Psoas muscle (tissue), 8 donors: ENCODE results near the gene BCAS3. TPM values are rescaled to one million over a fixed set of nuclear protein-coding genes. Genes with fewer than 3 reads are reported as not detected.

ENCODE experiments used
- ATAC-seq, 4 donors: fragments of 200-7000 bp; cut with Tn5 transposase; one replicate each; pipeline ENCODE4 v1.9.1; 2020; ENCODE audit warnings: moderate library complexity in 3 of 4, mild to moderate bottlenecking in 2 of 4
- DNase-seq, 2 donors: peaks; one replicate each; pipeline ENCODE4 v3.0.0-alpha.2; 2020
- H3K27ac ChIP-seq: fragments of 200-600 bp; one replicate; pipeline ENCODE4 v1.8.0; 2022
- H3K27me3 ChIP-seq, 3 donors: fragments of 200-600 bp in 1 of 3; one replicate each; pipeline versions ENCODE4 v1.6.1 to v1.8.0; 2013 to 2022; ENCODE audit warnings: low read length in 2 of 3, mild to moderate bottlenecking in 2 of 3, moderate library complexity in 1 of 3; ENCODE audit not compliant: insufficient read depth in 3 of 3
- H3K36me3 ChIP-seq, 2 donors: fragments of 200-600 bp in 1 of 2; one replicate each; pipeline versions ENCODE4 v1.6.1 to v1.8.0; 2013 to 2022; ENCODE audit warnings: low read depth in 1 of 2, mild to moderate bottlenecking in 1 of 2, moderate library complexity in 1 of 2; ENCODE audit not compliant: insufficient read depth in 1 of 2
- H3K4me1 ChIP-seq: fragments of 200-600 bp; one replicate; pipeline ENCODE4 v1.8.0; 2022
- H3K4me3 ChIP-seq: fragments of 200-600 bp; one replicate; pipeline ENCODE4 v1.8.0; 2022; ENCODE audit warnings: mild to moderate bottlenecking
- H3K9me3 ChIP-seq: fragments of 200-600 bp; one replicate; pipeline ENCODE4 v1.8.0; 2022
- CTCF ChIP-seq: fragments of 200-600 bp; IDR thresholded peaks from one replicate; pipeline ENCODE4 v1.8.0; 2022; ENCODE audit warnings: antibody characterized with exemption
- WGBS, 3 donors: extraction: QIAGEN DNeasy Blood & Tissue Kit; methylation state at CpG; one replicate each; pipeline versions ENCODE4 v1.1.6 to v1.1.7; 2013; 5-methylcytosine and 5-hydroxymethylcytosine counted together
- intact Hi-C, 2 donors: fragments of 100-400 bp; cut with DNase I; formaldehyde crosslinking; loops; one replicate each; pipeline versions ENCODE4 v1.11.0 to v1.14.2; 2022
- polyA plus RNA-seq, 3 donors: library from polyadenylated mRNA; stranded (reverse); fragments of 200-250 nt; gene quantifications; one replicate each; pipeline ENCODE4 v1.2.3, GENCODE V29; 2013
- total RNA-seq, 4 donors: library from RNA; stranded (reverse); fragmentation: NEBNext Ultra II Directional in 2 of 4; extraction: Animal tissue kit (Norgen Biotek cat#: 25700) in 2 of 4; gene quantifications; one replicate each; pipeline versions ENCODE4 v1.2.1 to v1.2.4, GENCODE V29; 2021 to 2023
- donor health status: healthy with polysubstance abuse.
- donor health status: DM: no; HTN: no; CAD: no; lungs with moderate emphysema.
- donor health status: Bipolar disorder and iron deficiency.
- donor health status: healthy.
- donor health status: DM: yes; HTN: yes; CAD: no.
- donor health status: DM: no; HTN: no; CAD: no.
- donor health status: DM: no; HTN: no; CAD: no.
- donor health status: DM: yes; HTN: yes; CAD: no.

The BCAS3 gene
- total and polyA plus RNA-seq, 7 donors, result 2.4 to 28.8 (median 15.0) TPM

- H3K27me3 ChIP-seq, result no peaks in the 10 kb centered on the region
- intact Hi-C loops, result no loop called here
- no peak for TF ChIP-seq CTCF
- DNase-seq (no peak), ATAC-seq (no peak)
- no peak overlapping the region for H3K4me3 ChIP-seq
- H3K4me1 ChIP-seq, result peaks cover under 1% of the 10 kb centered on the region
- no peaks in the 10 kb centered on the region for H3K9me3 ChIP-seq
- H3K27ac ChIP-seq, result no peak overlapping the region
- WGBS, 3 donors, result 89 to 93% (median 90%) methylated on average over 9 of the region's 9 CpGs
- no peaks in the 10 kb centered on the region for H3K36me3 ChIP-seq
Measured at GRCh38 chr17:61161615-61162134, 484.0 kb downstream of the BCAS3 start.

- H3K4me3 ChIP-seq, result no peak overlapping the region
Measured at GRCh38 chr17:61164517-61164916, 486.9 kb downstream of the BCAS3 start.

GRCh38 chr17:61167075-61167474 lies 489.4 kb downstream of the BCAS3 start:
- Histone ChIP-seq H3K9me3 (no peaks in the 10 kb centered on the region), H3K27me3 (no peaks in the 10 kb centered on the region), H3K27ac (no peak overlapping the region), H3K36me3 (no peaks in the 10 kb centered on the region), H3K4me1 (no peaks in the 10 kb centered on the region), H3K4me3 (no peak overlapping the region)
- 94 to 100% (median 96%) methylated on average over 1 of the region's 1 CpG for WGBS, 3 donors
- ATAC-seq, result no peak
- DNase-seq, result no peak
- no peak for TF ChIP-seq CTCF
- intact Hi-C loops, result no loop called here

More at GRCh38 chr17:61164517-61164916, 486.9 kb downstream of the BCAS3 start:
- H3K36me3 ChIP-seq, result no peaks in the 10 kb centered on the region
- intact Hi-C loops, result no loop called here
- H3K9me3 ChIP-seq, result no peaks in the 10 kb centered on the region
- 93 to 99% (median 98%) methylated on average over 3 of the region's 3 CpGs for WGBS, 3 donors
- no peak overlapping the region for H3K27ac ChIP-seq
- no peak for ATAC-seq
- no peak for TF ChIP-seq CTCF
- no peaks in the 10 kb centered on the region for H3K4me1 ChIP-seq
- no peak for DNase-seq
- no peaks in the 10 kb centered on the region for H3K27me3 ChIP-seq

- H3K27me3 ChIP-seq, result no peaks in the 10 kb centered on the region
- 91 to 94% (median 92%) methylated on average over 2 of the region's 2 CpGs for WGBS, 3 donors
- no peaks in the 10 kb centered on the region for H3K36me3 ChIP-seq
- H3K9me3 ChIP-seq, result no peaks in the 10 kb centered on the region
- H3K4me1 ChIP-seq, result no peaks in the 10 kb centered on the region
- no peak for DNase-seq
- H3K27ac ChIP-seq, result no peak overlapping the region
- ATAC-seq, result no peak
- no peak for TF ChIP-seq CTCF
- H3K4me3 ChIP-seq, result no peak overlapping the region
- intact Hi-C loops, result no loop called here
Measured at GRCh38 chr17:61168506-61168905, 490.9 kb downstream of the BCAS3 start.

GRCh38 chr17:61174310-61174709 lies 496.7 kb downstream of the BCAS3 start:
- Histone ChIP-seq H3K27me3 (no peaks in the 10 kb centered on the region), H3K4me1 (no peaks in the 10 kb centered on the region), H3K4me3 (no peak overlapping the region), H3K27ac (no peak overlapping the region), H3K9me3 (no peaks in the 10 kb centered on the region), H3K36me3 (no peaks in the 10 kb centered on the region)
- DNase-seq, result no peak
- ATAC-seq, result no peak
- 96 to 100% (median 97%) methylated on average over 1 of the region's 1 CpG for WGBS, 3 donors
- TF ChIP-seq CTCF, result no peak
- intact Hi-C loops, result no loop called here
